Kidney (tissue), 14 donors: Measurements from ENCODE around the gene CERS3. TPM values are rescaled to one million over a fixed set of nuclear protein-coding genes. Genes with fewer than 3 reads are reported as not detected.

Source experiments
- DNase-seq, 5 donors: peaks; one replicate each; pipeline ENCODE4 v3.0.0-alpha.2; 2013 to 2020
- FAIRE-seq: peaks from 2 replicates; lab custom pipeline; 2012; peaks lifted over from hg19 to GRCh38; lab: Jason Lieb, UNC
- H3K27ac ChIP-seq, 2 donors: one replicate each; pipeline ENCODE4 v1.7.0; 2013; ENCODE audit warnings: low read depth in 2 of 2, low read length in 2 of 2, inconsistent platforms in 1 of 2
- H3K27me3 ChIP-seq: one replicate; pipeline ENCODE4 v1.7.1; 2013; ENCODE audit warnings: low read length, inconsistent platforms; ENCODE audit not compliant: control insufficient read depth, insufficient read depth
- H3K36me3 ChIP-seq, 3 donors: one replicate each; pipeline versions ENCODE4 v1.7.0 to v1.7.1; 2013; ENCODE audit warnings: low read length in 3 of 3, control low read depth in 1 of 3, inconsistent platforms in 1 of 3; ENCODE audit not compliant: insufficient read depth in 3 of 3, control insufficient read depth in 2 of 3
- H3K4me1 ChIP-seq, 3 donors: one replicate each; pipeline versions ENCODE4 v1.7.0 to v1.7.1; 2013; ENCODE audit warnings: low read length in 3 of 3, inconsistent platforms in 1 of 3, low read depth in 1 of 3; ENCODE audit not compliant: control insufficient read depth in 2 of 3, insufficient read depth in 2 of 3
- H3K4me3 ChIP-seq, 3 donors: one replicate each; pipeline versions ENCODE4 v1.7.0 to v1.8.1; 2013; ENCODE audit warnings: low read length in 3 of 3, control low read depth in 1 of 3, inconsistent platforms in 1 of 3
- H3K9ac ChIP-seq, 3 donors: one replicate each; pipeline versions ENCODE4 v1.7.0 to v1.7.1; 2013; ENCODE audit warnings: low read length in 3 of 3, control low read depth in 1 of 3, inconsistent platforms in 1 of 3
- H3K9me3 ChIP-seq, 3 donors: one replicate each; pipeline versions ENCODE4 v1.7.0 to v1.7.1; 2013; ENCODE audit warnings: low read length in 3 of 3, control low read depth in 1 of 3, inconsistent platforms in 1 of 3; ENCODE audit not compliant: control insufficient read depth in 2 of 3, insufficient read depth in 1 of 3
- intact Hi-C: fragments of 100-400 bp; cut with DNase I; formaldehyde crosslinking; loops from one replicate; pipeline ENCODE4 v1.11.1; 2022
- polyA plus RNA-seq: library from polyadenylated mRNA; stranded (reverse); fragments of 350-450 nt; fragmentation: Illumina TruSeq; extraction: RNeasy Lipid Tissue Mini Kit (QIAGEN cat#74804); gene quantifications from one replicate; pipeline ENCODE4 v1.2.3, GENCODE V29; 2014; ENCODE audit warnings: low read depth, low replicate concordance; ENCODE audit not compliant: insufficient read depth
- total RNA-seq: library from RNA; stranded (reverse); fragmentation: NEBNext Ultra II Directional; extraction: Animal tissue kit (Norgen Biotek cat#: 25700); gene quantifications from one replicate; pipeline ENCODE4 v1.2.1, GENCODE V29; 2021
- TF ChIP-seq, protein P1 (sequence below): IDR thresholded peaks from 3 replicates; pipeline ENCODE4 v1.5.1; 2012; ENCODE audit warnings: mild to moderate bottlenecking, moderate library complexity, borderline replicate concordance; ENCODE audit not compliant: insufficient read depth; ENCODE audit errors: extremely low read depth
- donor health status: control.
- donor health status: control.
- donor health status: control.
- donor health status: control.
- donor health status: control.
- donor health status: DM: yes; HTN: yes; CAD: no.
- donor health status: Normal renal cell carcinoma (clear cell type).

CERS3 gene
- total and polyA plus RNA-seq, 2 donors from 2014 or later: 0.31 TPM; not detected in 1

DNA sequence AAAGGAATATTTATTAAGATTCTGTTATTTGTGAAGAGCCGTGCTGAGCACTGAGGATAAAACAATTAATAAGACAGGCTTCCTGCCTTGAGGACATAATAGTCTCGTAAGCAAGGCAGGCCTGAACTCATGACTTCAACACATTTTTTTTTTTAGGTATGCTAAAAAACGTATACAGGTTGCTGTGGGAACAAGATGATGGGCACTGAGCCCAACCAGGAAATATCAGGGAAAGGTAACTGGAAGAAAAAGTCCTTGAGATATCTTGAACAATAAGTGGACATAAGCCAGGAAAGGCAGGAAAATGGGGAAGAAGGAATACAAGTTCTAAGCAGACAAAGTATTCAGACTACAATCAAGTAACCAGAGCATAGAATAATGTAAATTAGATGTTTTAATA, 26.1 kb downstream of the CERS3 start:
- TF ChIP-seq, protein P1, sequence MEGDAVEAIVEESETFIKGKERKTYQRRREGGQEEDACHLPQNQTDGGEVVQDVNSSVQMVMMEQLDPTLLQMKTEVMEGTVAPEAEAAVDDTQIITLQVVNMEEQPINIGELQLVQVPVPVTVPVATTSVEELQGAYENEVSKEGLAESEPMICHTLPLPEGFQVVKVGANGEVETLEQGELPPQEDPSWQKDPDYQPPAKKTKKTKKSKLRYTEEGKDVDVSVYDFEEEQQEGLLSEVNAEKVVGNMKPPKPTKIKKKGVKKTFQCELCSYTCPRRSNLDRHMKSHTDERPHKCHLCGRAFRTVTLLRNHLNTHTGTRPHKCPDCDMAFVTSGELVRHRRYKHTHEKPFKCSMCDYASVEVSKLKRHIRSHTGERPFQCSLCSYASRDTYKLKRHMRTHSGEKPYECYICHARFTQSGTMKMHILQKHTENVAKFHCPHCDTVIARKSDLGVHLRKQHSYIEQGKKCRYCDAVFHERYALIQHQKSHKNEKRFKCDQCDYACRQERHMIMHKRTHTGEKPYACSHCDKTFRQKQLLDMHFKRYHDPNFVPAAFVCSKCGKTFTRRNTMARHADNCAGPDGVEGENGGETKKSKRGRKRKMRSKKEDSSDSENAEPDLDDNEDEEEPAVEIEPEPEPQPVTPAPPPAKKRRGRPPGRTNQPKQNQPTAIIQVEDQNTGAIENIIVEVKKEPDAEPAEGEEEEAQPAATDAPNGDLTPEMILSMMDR: no peak
- Histone ChIP-seq H3K4me1 (no peaks in the 10 kb centered on the region), H3K9me3 (no peaks in the 10 kb centered on the region), H3K27ac (no peak overlapping the region), H3K36me3 (no peaks in the 10 kb centered on the region), H3K9ac (no peak overlapping the region), H3K27me3 (no peaks in the 10 kb centered on the region), H3K4me3 (no peak overlapping the region)
- no peak for FAIRE-seq
- intact Hi-C loops: no loop called here
- no peak for DNase-seq

DNA sequence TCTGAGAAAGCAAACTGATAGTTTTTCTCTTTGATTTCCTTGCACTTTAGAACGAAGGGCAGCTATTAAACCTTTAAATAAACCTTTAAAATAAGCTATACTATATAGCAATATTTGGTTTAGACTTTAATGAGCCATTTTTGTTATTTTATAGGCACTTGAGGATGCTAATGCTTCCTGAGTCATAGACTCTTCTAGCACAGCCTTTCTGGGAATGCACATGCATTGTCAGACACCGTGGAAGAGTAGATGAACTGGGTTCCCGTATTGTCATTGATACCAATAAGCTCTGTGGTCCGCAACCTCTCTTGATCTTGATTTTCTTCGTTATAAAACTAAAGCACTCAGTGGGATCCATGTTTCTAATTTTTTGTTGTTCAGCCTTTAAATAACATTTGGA, 27.6 kb downstream of the CERS3 start:
- no peak overlapping the region for H3K9ac ChIP-seq
- H3K27me3 ChIP-seq: no peaks in the 10 kb centered on the region
- no peaks in the 10 kb centered on the region for H3K4me1 ChIP-seq
- no peak overlapping the region for H3K4me3 ChIP-seq
- no peak overlapping the region for H3K27ac ChIP-seq
- no peak for FAIRE-seq
- DNase-seq: no peak
- no peaks in the 10 kb centered on the region for H3K36me3 ChIP-seq
- TF ChIP-seq, protein P1: no peak
- intact Hi-C loops: no loop called here
- no peaks in the 10 kb centered on the region for H3K9me3 ChIP-seq

DNA sequence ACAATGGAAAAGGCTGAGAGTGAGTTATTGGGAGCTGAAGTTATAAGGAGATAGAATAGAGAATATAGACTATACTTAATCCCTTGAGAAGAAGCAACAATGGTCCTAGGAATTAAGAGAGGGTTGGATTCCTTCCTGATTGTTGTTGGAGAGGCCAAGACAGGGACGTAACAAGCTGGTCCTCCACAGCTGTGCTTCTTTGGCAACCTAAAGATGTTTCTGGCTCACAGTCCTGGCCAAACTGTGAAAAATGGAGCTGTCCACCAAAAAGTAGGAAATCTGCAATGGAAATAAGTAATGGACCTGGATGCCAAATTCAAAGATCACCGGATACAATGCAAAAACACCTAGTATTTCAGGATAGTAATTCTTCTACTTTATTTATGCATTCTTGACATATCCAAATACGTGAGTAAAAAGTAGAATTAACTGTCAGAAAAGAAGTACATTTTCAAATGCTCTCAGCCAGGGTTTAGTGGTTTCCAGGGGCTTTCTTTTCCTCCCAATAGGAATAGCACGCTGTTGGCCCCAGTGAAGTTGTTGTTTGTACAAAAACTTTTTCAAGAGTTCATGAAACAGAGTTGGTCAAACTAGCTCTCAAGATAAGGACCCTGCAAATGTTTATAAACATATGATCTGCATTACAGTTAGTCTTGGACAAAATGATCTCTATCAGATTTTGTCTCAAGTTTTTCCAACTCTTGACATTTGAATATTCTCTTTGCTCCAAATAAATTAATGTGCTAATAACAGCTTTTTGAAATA, 28.3 kb downstream of the CERS3 start:
- Histone ChIP-seq H3K4me3 (no peak overlapping the region), H3K9ac (no peak overlapping the region), H3K36me3 (no peaks in the 10 kb centered on the region), H3K27me3 (no peaks in the 10 kb centered on the region), H3K4me1 (no peaks in the 10 kb centered on the region), H3K9me3 (no peaks in the 10 kb centered on the region), H3K27ac (no peak overlapping the region)
- intact Hi-C loops: no loop called here
- DNase-seq (no peak), FAIRE-seq (no peak)
- TF ChIP-seq, protein P1: no peak

DNA sequence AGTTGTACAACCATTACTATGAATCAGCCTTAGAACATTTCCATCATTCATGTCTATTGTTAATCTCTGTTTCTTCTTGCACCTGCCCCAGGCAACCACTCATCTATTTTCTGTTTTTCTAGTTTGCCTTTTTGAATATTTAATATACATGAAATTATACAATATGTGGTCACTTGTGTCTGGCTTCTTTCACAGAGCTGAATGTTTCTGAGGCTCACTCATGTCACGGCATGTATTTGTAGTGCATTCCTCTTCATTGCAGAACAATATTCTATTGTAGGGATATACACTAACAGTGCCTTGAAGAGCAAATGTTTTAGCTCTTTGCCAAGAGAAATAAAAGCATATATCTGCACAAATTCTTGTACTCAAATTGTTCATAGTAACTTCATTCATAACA, 32.9 kb downstream of the CERS3 start:
- peaks cover 0 to 4% (median 0%) of the 10 kb centered on the region in 3 donors for H3K9me3 ChIP-seq
- DNase-seq (no peak), FAIRE-seq (no peak)
- no peaks in the 10 kb centered on the region for H3K4me1 ChIP-seq
- H3K27ac ChIP-seq: no peak overlapping the region
- TF ChIP-seq, protein P1: no peak
- H3K4me3 ChIP-seq: no peak overlapping the region
- no peaks in the 10 kb centered on the region for H3K36me3 ChIP-seq
- intact Hi-C loops: no loop called here
- H3K9ac ChIP-seq: no peak overlapping the region
- no peaks in the 10 kb centered on the region for H3K27me3 ChIP-seq
